ENCODE data around the gene RERE.

RERE gene

DNA sequence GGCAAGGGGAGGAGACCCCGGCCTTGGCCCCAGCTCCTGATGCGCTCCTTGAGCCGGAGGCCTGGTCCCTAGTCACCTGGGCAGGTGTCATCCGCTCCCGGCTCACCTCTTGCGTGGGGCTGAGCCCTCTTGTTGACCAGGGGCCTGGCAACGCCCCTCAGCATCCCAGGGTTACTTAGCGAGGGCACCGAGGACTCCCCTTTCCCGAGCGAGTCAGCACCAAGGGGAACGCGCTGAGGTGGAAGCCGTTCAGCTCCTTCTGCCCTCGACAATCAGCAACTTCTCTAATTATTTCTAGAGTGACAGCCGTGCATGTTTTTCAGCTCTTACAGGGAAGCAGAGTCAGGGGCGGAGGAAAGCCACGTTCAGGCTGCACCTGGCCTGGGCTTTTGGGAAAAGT is 499.0 kb downstream of the RERE start:
- Histone ChIP-seq H3K27ac (ENCODE audit: low read depth, low read length) (no peak overlapping the region), H3K4me3 (ENCODE audit: insufficient read depth, low read length, poor library complexity, severe bottlenecking) (no peak overlapping the region)

GRCh38 chr1:8317647-8318381 is 499.6 kb downstream of the RERE start, which contains the start of gene SLC45A1:
SLC45A1 (plus strand) TSS chr1:8318114; CDS start chr1:8324330, 6,216 bp downstream.
- H4K20me1 ChIP-seq (ENCODE audit: low read depth, low read length): no peaks in the 10 kb centered on the region
- H3K79me2 ChIP-seq (ENCODE audit: insufficient read depth, low read length): no peaks in the 10 kb centered on the region
- H2AFZ ChIP-seq (ENCODE audit: low read depth, low read length, severe bottlenecking): no peak within 1 kb of the TSS

More for the DNA sequence above, 499.0 kb downstream of the RERE start:
- Histone ChIP-seq H3K36me3 (ENCODE audit: low read length) (no peaks in the 10 kb centered on the region), H3K79me2 (ENCODE audit: insufficient read depth, low read length) (no peaks in the 10 kb centered on the region), H3K9me3 (ENCODE audit: insufficient read depth, low read length) (no peaks in the 10 kb centered on the region), H3F3A (ENCODE audit: insufficient read depth) (no peaks in the 10 kb centered on the region), H3K4me2 (ENCODE audit: low read depth, low read length, poor library complexity, severe bottlenecking) (no peak overlapping the region), H3K9me2 (replicated peaks; ENCODE audit: insufficient read depth, low read length) (no peaks in the 10 kb centered on the region), H4K20me1 (ENCODE audit: low read depth, low read length) (no peaks in the 10 kb centered on the region), H2AFZ (ENCODE audit: low read depth, low read length, severe bottlenecking) (no peak overlapping the region), H3K9ac (ENCODE audit: low read length) (no peak overlapping the region), H3K27me3 (ENCODE audit: low read length) (no peaks in the 10 kb centered on the region)
- TF ChIP-seq EZH2phosphoT487 (conservative IDR thresholded peaks at IDR 0.05; ENCODE audit: low read length): no peak
- TF ChIP-seq, protein P1, sequence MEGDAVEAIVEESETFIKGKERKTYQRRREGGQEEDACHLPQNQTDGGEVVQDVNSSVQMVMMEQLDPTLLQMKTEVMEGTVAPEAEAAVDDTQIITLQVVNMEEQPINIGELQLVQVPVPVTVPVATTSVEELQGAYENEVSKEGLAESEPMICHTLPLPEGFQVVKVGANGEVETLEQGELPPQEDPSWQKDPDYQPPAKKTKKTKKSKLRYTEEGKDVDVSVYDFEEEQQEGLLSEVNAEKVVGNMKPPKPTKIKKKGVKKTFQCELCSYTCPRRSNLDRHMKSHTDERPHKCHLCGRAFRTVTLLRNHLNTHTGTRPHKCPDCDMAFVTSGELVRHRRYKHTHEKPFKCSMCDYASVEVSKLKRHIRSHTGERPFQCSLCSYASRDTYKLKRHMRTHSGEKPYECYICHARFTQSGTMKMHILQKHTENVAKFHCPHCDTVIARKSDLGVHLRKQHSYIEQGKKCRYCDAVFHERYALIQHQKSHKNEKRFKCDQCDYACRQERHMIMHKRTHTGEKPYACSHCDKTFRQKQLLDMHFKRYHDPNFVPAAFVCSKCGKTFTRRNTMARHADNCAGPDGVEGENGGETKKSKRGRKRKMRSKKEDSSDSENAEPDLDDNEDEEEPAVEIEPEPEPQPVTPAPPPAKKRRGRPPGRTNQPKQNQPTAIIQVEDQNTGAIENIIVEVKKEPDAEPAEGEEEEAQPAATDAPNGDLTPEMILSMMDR (IDR thresholded peaks at IDR 0.05; ENCODE audit: insufficient read depth, low read length, poor library complexity, severe bottlenecking): no peak

GRCh38 chr1:8315573-8316475 is 501.6 kb downstream of the RERE start:
- Histone ChIP-seq H3K27ac (ENCODE audit: low read depth, low read length) (no peak overlapping the region), H3K9me3 (ENCODE audit: insufficient read depth, low read length) (no peaks in the 10 kb centered on the region), H4K20me1 (ENCODE audit: low read depth, low read length) (no peaks in the 10 kb centered on the region), H3K9me2 (replicated peaks; ENCODE audit: insufficient read depth, low read length) (no peaks in the 10 kb centered on the region), H3K4me3 (ENCODE audit: insufficient read depth, low read length, poor library complexity, severe bottlenecking) (no peak overlapping the region), H3K27me3 (ENCODE audit: low read length) (no peaks in the 10 kb centered on the region), H3K36me3 (ENCODE audit: low read length) (no peaks in the 10 kb centered on the region), H3K79me2 (ENCODE audit: insufficient read depth, low read length) (no peaks in the 10 kb centered on the region), H3K4me2 (ENCODE audit: low read depth, low read length, poor library complexity, severe bottlenecking) (no peak overlapping the region), H2AFZ (ENCODE audit: low read depth, low read length, severe bottlenecking) (no peak overlapping the region), H3K9ac (ENCODE audit: low read length) (no peak overlapping the region), H3F3A (ENCODE audit: insufficient read depth) (no peaks in the 10 kb centered on the region)
- TF ChIP-seq, protein P1 (IDR thresholded peaks at IDR 0.05; ENCODE audit: insufficient read depth, low read length, poor library complexity, severe bottlenecking): no peak
- TF ChIP-seq EZH2phosphoT487 (conservative IDR thresholded peaks at IDR 0.05; ENCODE audit: low read length): no peak

More at GRCh38 chr1:8317647-8318381, 499.6 kb downstream of the RERE start, which contains the start of gene SLC45A1:
- no peaks in the 10 kb centered on the region for H3K9me3 ChIP-seq (ENCODE audit: insufficient read depth, low read length)
- H3K27ac ChIP-seq (ENCODE audit: low read depth, low read length): no peak within 1 kb of the TSS
- no peak within 1 kb of the TSS for H3K4me2 ChIP-seq (ENCODE audit: low read depth, low read length, poor library complexity, severe bottlenecking)
- no peak within 1 kb of the TSS for H3K9ac ChIP-seq (ENCODE audit: low read length)
- H3K36me3 ChIP-seq (ENCODE audit: low read length): no peaks in the 10 kb centered on the region
- TF ChIP-seq, protein P1 (IDR thresholded peaks at IDR 0.05; ENCODE audit: insufficient read depth, low read length, poor library complexity, severe bottlenecking): no peak
- no peak for TF ChIP-seq EZH2phosphoT487 (conservative IDR thresholded peaks at IDR 0.05; ENCODE audit: low read length)
- no peaks in the 10 kb centered on the region for H3K9me2 ChIP-seq (replicated peaks; ENCODE audit: insufficient read depth, low read length)
- no peak within 1 kb of the TSS for H3K4me3 ChIP-seq (ENCODE audit: insufficient read depth, low read length, poor library complexity, severe bottlenecking)
- no peaks in the 10 kb centered on the region for H3F3A ChIP-seq (ENCODE audit: insufficient read depth)
- H3K27me3 ChIP-seq (ENCODE audit: low read length): no peaks in the 10 kb centered on the region

All from SU-DHL-6 (cell line).